A673 (cell line): ENCODE data around the gene ZNF254.

Experiments
- CTCF ChIP-seq: fragments of 300-800, 200-600 bp; sonication (generic); conservative IDR thresholded peaks from 2 replicates; pipeline ENCODE4 v1.5.1; 2017; ENCODE audit warnings: low read depth, mild to moderate bottlenecking, antibody characterized with exemption, low read length, moderate library complexity, mixed read lengths
- EZH2 ChIP-seq: fragments of 200-600 bp; sonication (generic); IDR thresholded peaks from 2 replicates; pipeline ENCODE4 v1.6.1; 2017; ENCODE audit warnings: borderline replicate concordance, low read depth, mild to moderate bottlenecking, mixed read lengths, antibody characterized with exemption, low read length; ENCODE audit not compliant: poor library complexity, severe bottlenecking

GRCh38 chr19:24052811-24053210 is 34.2 kb upstream of the ZNF254 start:
- TF ChIP-seq CTCF = no peak
- no peak for TF ChIP-seq EZH2
